ENCODE data around the gene MCC.
A peak's percentile ranks its signal among the peaks of the same experiment; 100 is the strongest.

MCC gene

DNA sequence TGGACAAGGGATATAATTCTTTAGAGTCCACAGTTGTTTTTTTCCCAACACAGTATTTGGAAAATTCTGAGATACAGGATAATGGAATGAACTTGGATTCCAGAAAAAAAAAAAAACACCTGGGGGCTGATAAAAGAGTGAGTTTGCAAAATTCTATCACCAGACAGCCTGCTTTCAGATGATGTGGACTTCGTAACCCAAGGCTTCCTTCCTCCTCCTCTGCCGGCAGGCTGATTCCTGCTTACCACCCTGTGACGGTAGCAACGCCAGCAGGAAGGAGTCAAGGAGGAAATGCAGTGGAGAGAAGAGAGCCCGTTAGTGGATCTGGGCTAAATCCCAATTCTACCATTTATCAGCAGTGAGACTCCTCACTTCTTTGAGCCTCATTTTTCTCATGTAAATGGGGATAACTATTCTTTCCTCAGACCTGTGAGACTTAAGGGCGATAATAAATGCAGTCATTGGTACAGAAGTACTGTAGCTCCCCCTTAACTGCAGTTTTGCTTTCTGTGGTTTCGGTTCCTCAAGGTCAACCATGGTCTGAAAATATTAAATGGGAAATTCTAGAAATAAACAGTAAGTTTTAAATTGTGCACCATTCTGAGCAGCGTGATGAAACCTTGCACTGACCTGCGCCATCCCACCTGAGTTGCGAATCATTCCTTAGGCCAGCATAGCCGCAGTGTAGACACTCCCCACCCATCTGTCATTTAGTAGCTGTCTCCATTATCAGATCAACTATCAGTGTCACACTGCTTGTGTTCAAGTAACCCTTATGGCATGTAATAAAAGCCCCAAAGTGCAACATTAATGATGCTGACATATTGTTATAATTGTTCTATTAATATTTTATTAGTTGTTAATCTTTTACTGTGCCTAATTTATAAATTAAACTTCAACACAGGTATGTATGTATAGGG lies 440.3 kb downstream of the MCC start:
- Histone ChIP-seq H3K36me3 (ENCODE audit: low read length) (no peaks in the 10 kb centered on the region), H4K20me1 (ENCODE audit: low read depth, low read length) (no peaks in the 10 kb centered on the region), H3K79me2 (ENCODE audit: insufficient read depth, low read length) (no peaks in the 10 kb centered on the region), H3K9ac (ENCODE audit: low read length) (no peak overlapping the region), H3K4me2 (ENCODE audit: low read depth, low read length, poor library complexity, severe bottlenecking) (peak overlapping the region; percentile 43), H3K27me3 (ENCODE audit: low read length) (no peaks in the 10 kb centered on the region), H3K9me2 (replicated peaks; ENCODE audit: insufficient read depth, low read length) (no peaks in the 10 kb centered on the region), H3K4me3 (ENCODE audit: insufficient read depth, low read length, poor library complexity, severe bottlenecking) (peak overlapping the region; percentile 15), H3K27ac (ENCODE audit: low read depth, low read length) (no peak overlapping the region), H3F3A (ENCODE audit: insufficient read depth) (0 out of 2 replicates have a peak, but pooled peaks cover 5% of the 10 kb centered on the region), H2AFZ (ENCODE audit: low read depth, low read length, severe bottlenecking) (peak overlapping the region; percentile 59), H3K9me3 (ENCODE audit: insufficient read depth, low read length) (no peaks in the 10 kb centered on the region)
- no peak for TF ChIP-seq EZH2phosphoT487 (conservative IDR thresholded peaks at IDR 0.05; ENCODE audit: low read length)
- TF ChIP-seq, protein P1, sequence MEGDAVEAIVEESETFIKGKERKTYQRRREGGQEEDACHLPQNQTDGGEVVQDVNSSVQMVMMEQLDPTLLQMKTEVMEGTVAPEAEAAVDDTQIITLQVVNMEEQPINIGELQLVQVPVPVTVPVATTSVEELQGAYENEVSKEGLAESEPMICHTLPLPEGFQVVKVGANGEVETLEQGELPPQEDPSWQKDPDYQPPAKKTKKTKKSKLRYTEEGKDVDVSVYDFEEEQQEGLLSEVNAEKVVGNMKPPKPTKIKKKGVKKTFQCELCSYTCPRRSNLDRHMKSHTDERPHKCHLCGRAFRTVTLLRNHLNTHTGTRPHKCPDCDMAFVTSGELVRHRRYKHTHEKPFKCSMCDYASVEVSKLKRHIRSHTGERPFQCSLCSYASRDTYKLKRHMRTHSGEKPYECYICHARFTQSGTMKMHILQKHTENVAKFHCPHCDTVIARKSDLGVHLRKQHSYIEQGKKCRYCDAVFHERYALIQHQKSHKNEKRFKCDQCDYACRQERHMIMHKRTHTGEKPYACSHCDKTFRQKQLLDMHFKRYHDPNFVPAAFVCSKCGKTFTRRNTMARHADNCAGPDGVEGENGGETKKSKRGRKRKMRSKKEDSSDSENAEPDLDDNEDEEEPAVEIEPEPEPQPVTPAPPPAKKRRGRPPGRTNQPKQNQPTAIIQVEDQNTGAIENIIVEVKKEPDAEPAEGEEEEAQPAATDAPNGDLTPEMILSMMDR (IDR thresholded peaks at IDR 0.05; ENCODE audit: insufficient read depth, low read length, poor library complexity, severe bottlenecking), result no peak

- Histone ChIP-seq H2AFZ (ENCODE audit: low read depth, low read length, severe bottlenecking) (no peak overlapping the region), H3K27me3 (ENCODE audit: low read length) (no peaks in the 10 kb centered on the region), H3K36me3 (ENCODE audit: low read length) (no peaks in the 10 kb centered on the region), H3K4me3 (ENCODE audit: insufficient read depth, low read length, poor library complexity, severe bottlenecking) (no peak overlapping the region), H3K9me3 (ENCODE audit: insufficient read depth, low read length) (no peaks in the 10 kb centered on the region), H3K9me2 (replicated peaks; ENCODE audit: insufficient read depth, low read length) (no peaks in the 10 kb centered on the region), H3F3A (ENCODE audit: insufficient read depth) (0 out of 2 replicates have a peak, but pooled peaks cover 5% of the 10 kb centered on the region), H3K9ac (ENCODE audit: low read length) (no peak overlapping the region), H4K20me1 (ENCODE audit: low read depth, low read length) (no peaks in the 10 kb centered on the region), H3K79me2 (ENCODE audit: insufficient read depth, low read length) (no peaks in the 10 kb centered on the region), H3K4me2 (ENCODE audit: low read depth, low read length, poor library complexity, severe bottlenecking) (no peak overlapping the region), H3K27ac (ENCODE audit: low read depth, low read length) (no peak overlapping the region)
- no peak for TF ChIP-seq EZH2phosphoT487 (conservative IDR thresholded peaks at IDR 0.05; ENCODE audit: low read length)
Observed at GRCh38 chr5:113047234-113047633, 441.0 kb downstream of the MCC start.

- no peak overlapping the region for H3K4me3 ChIP-seq (ENCODE audit: insufficient read depth, low read length, poor library complexity, severe bottlenecking)
- no peak for TF ChIP-seq EZH2phosphoT487 (conservative IDR thresholded peaks at IDR 0.05; ENCODE audit: low read length)
- no peaks in the 10 kb centered on the region for H3K9me2 ChIP-seq (replicated peaks; ENCODE audit: insufficient read depth, low read length)
- no peaks in the 10 kb centered on the region for H3K27me3 ChIP-seq (ENCODE audit: low read length)
- H2AFZ ChIP-seq (ENCODE audit: low read depth, low read length, severe bottlenecking), result no peak overlapping the region
- no peaks in the 10 kb centered on the region for H4K20me1 ChIP-seq (ENCODE audit: low read depth, low read length)
- 0 out of 2 replicates have a peak, but pooled peaks cover 5% of the 10 kb centered on the region for H3F3A ChIP-seq (ENCODE audit: insufficient read depth)
- no peak overlapping the region for H3K4me2 ChIP-seq (ENCODE audit: low read depth, low read length, poor library complexity, severe bottlenecking)
- no peak overlapping the region for H3K9ac ChIP-seq (ENCODE audit: low read length)
- H3K36me3 ChIP-seq (ENCODE audit: low read length), result no peaks in the 10 kb centered on the region
- no peak overlapping the region for H3K27ac ChIP-seq (ENCODE audit: low read depth, low read length)
- H3K79me2 ChIP-seq (ENCODE audit: insufficient read depth, low read length), result no peaks in the 10 kb centered on the region
- H3K9me3 ChIP-seq (ENCODE audit: insufficient read depth, low read length), result no peaks in the 10 kb centered on the region
Observed at GRCh38 chr5:113044776-113045465, 443.3 kb downstream of the MCC start.

DNA sequence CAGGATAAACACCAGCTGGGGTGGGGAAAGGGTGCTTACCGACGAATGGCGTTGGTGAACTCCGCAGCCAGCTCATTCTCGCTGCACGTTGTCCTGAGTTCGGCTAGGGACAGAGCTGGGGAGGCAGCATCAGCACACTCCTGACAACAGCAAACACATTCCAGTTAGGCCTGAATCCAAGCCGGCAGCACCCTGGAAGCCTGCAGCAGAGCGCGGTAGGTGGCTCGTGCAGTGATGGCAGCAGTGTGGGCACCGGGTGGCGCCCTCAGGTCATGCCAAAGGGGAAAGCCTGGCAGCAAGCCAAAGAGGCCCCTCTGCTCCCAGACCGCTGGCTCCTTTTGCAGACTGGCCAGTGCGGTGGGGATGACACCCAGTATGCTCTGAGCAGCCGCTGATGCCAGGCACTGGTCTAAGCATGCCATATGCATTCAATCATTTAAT lies 444.7 kb downstream of the MCC start:
- no peaks in the 10 kb centered on the region for H3K27me3 ChIP-seq (ENCODE audit: low read length)
- H3K27ac ChIP-seq (ENCODE audit: low read depth, low read length), result no peak overlapping the region
- no peaks in the 10 kb centered on the region for H4K20me1 ChIP-seq (ENCODE audit: low read depth, low read length)
- H3K79me2 ChIP-seq (ENCODE audit: insufficient read depth, low read length), result no peaks in the 10 kb centered on the region
- TF ChIP-seq, protein P1 (IDR thresholded peaks at IDR 0.05; ENCODE audit: insufficient read depth, low read length, poor library complexity, severe bottlenecking), result no peak
- no peak for TF ChIP-seq EZH2phosphoT487 (conservative IDR thresholded peaks at IDR 0.05; ENCODE audit: low read length)
- no peaks in the 10 kb centered on the region for H3K9me2 ChIP-seq (replicated peaks; ENCODE audit: insufficient read depth, low read length)
- no peaks in the 10 kb centered on the region for H3K9me3 ChIP-seq (ENCODE audit: insufficient read depth, low read length)
- H3K9ac ChIP-seq (ENCODE audit: low read length), result no peak overlapping the region
- H3K4me3 ChIP-seq (ENCODE audit: insufficient read depth, low read length, poor library complexity, severe bottlenecking), result no peak overlapping the region
- no peak overlapping the region for H3K4me2 ChIP-seq (ENCODE audit: low read depth, low read length, poor library complexity, severe bottlenecking)
- H3F3A ChIP-seq (ENCODE audit: insufficient read depth), result 0 out of 2 replicates have a peak, but pooled peaks cover 5% of the 10 kb centered on the region
- H2AFZ ChIP-seq (ENCODE audit: low read depth, low read length, severe bottlenecking), result no peak overlapping the region
- no peaks in the 10 kb centered on the region for H3K36me3 ChIP-seq (ENCODE audit: low read length)
